ENCODE data around the gene PRKN. TPM values are rescaled to one million over a fixed set of nuclear protein-coding genes. Genes with fewer than 3 reads are reported as not detected.

PRKN gene
- total and polyA plus RNA-seq, 2 donors (not counting 1 experiment from before 2014, with no cell fraction given), result 0.43 to 4.6 TPM

DNA sequence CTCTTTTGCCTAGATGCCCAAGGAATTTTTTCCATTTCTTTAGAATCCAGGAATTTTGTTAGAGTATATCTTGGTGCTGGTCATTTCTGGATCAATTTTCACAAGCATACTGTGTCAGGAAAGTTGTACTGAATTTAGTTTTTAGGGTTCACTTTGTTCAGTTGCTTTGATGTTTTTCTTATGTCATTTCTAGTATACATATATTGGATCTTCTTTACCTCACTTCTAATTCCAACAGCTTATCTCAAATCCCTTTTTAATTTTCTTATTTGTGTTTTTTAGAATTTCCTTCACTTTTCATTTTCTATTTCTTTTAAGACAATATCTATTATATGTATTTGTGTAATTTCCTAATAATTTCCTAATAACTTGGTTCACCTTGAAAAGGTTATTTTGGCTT, 1172.7 kb downstream of the PRKN start:
- Histone ChIP-seq H2AFZ (ENCODE audit: low read length) (no peak overlapping the region), H3K79me2 (ENCODE audit: control insufficient read depth, insufficient read depth, low read length) (no peaks in the 10 kb centered on the region), H3K9me3 (ENCODE audit: control insufficient read depth, insufficient read depth, low read depth, low read length) (no peaks in the 10 kb centered on the region), H3K4me3 (replicated peaks in 1 of 4; ENCODE audit: control extremely low read depth in 1 of 4, insufficient read depth in 1 of 4, low read depth in 3 of 4, low read length in 4 of 4) (no peak overlapping the region), H3K9ac (ENCODE audit: insufficient read depth, low read length) (no peak overlapping the region), H4K20me1 (ENCODE audit: control insufficient read depth, extremely low read depth, insufficient read depth, low read length) (no peaks in the 10 kb centered on the region), H3K27me3 (ENCODE audit: control insufficient read depth, insufficient read depth, low read length) (no peaks in the 10 kb centered on the region), H3K4me1 (ENCODE audit: control insufficient read depth, extremely low read depth, insufficient read depth, low read length) (no peaks in the 10 kb centered on the region), H3K27ac (ENCODE audit: insufficient read depth, low read length) (no peak overlapping the region), H3K4me2 (ENCODE audit: extremely low read depth, insufficient read depth, low read length) (no peak overlapping the region), H3K36me3 (ENCODE audit: control insufficient read depth, insufficient read depth, low read length) (no peaks in the 10 kb centered on the region)
- TF ChIP-seq CTCF (conservative IDR thresholded peaks at IDR 0.05 in 1 of 2, IDR thresholded peaks at IDR 0.05 in 1 of 2; ENCODE audit: low read depth in 1 of 2, low read length in 2 of 2) (no peak), EZH2 (IDR thresholded peaks at IDR 0.05; ENCODE audit: low read length, missing control alignments) (no peak)
- DNase-seq (ENCODE audit: low read depth in 2 of 2), result peak in 1 of 2 donors; percentile 1

- no peaks in the 10 kb centered on the region for H3K4me1 ChIP-seq (ENCODE audit: control insufficient read depth, extremely low read depth, insufficient read depth, low read length)
- peak in 1 of 2 donors; percentile 6 for DNase-seq (ENCODE audit: low read depth in 2 of 2)
- H3K4me2 ChIP-seq (ENCODE audit: extremely low read depth, insufficient read depth, low read length), result no peak overlapping the region
- H3K36me3 ChIP-seq (ENCODE audit: control insufficient read depth, insufficient read depth, low read length), result no peaks in the 10 kb centered on the region
- TF ChIP-seq CTCF (conservative IDR thresholded peaks at IDR 0.05 in 1 of 2, IDR thresholded peaks at IDR 0.05 in 1 of 2; ENCODE audit: low read depth in 1 of 2, low read length in 2 of 2) (no peak), EZH2 (IDR thresholded peaks at IDR 0.05; ENCODE audit: low read length, missing control alignments) (no peak)
- no peaks in the 10 kb centered on the region for H3K79me2 ChIP-seq (ENCODE audit: control insufficient read depth, insufficient read depth, low read length)
- H3K27ac ChIP-seq (ENCODE audit: insufficient read depth, low read length), result no peak overlapping the region
- no peak overlapping the region for H3K4me3 ChIP-seq (replicated peaks in 1 of 4; ENCODE audit: control extremely low read depth in 1 of 4, insufficient read depth in 1 of 4, low read depth in 3 of 4, low read length in 4 of 4)
- no peaks in the 10 kb centered on the region for H3K27me3 ChIP-seq (ENCODE audit: control insufficient read depth, insufficient read depth, low read length)
- no peak overlapping the region for H2AFZ ChIP-seq (ENCODE audit: low read length)
- no peaks in the 10 kb centered on the region for H4K20me1 ChIP-seq (ENCODE audit: control insufficient read depth, extremely low read depth, insufficient read depth, low read length)
- no peak overlapping the region for H3K9ac ChIP-seq (ENCODE audit: insufficient read depth, low read length)
- no peaks in the 10 kb centered on the region for H3K9me3 ChIP-seq (ENCODE audit: control insufficient read depth, insufficient read depth, low read depth, low read length)
These were observed 1177.5 kb downstream of the PRKN start for GRCh38 chr6:161549977-161550655.

DNA sequence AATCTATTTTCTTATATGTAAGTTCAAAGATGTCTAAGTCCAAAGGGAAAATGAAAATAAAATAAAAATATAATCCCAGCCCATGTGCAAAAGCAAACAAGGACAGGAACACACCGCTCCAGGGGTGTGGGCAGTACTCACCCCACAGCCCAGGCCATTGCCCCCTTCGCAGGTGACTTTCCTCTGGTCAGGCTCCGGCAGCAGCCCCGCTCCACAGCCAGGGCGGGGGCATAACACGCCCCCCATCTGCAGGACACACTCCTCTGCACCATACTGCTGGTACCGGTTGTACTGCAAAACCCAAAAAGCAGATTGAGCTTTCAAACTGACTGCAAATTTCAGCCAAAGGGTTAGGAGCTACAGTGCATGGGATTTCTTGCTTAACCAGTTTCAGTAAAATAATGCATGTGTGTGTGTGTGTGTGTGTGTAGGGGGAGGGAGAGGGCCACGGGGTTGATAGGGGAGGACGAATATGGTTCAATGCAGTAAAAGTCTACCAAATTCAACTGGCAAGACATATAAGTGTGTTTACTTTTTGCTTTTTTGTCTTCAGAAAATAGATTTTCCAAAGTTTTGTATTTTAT, 1178.8 kb downstream of the PRKN start:
- no peaks in the 10 kb centered on the region for H3K4me1 ChIP-seq (ENCODE audit: control insufficient read depth, extremely low read depth, insufficient read depth, low read length)
- H3K9me3 ChIP-seq (ENCODE audit: control insufficient read depth, insufficient read depth, low read depth, low read length), result no peaks in the 10 kb centered on the region
- TF ChIP-seq CTCF (conservative IDR thresholded peaks at IDR 0.05 in 1 of 2, IDR thresholded peaks at IDR 0.05 in 1 of 2; ENCODE audit: low read depth in 1 of 2, low read length in 2 of 2) (no peak), EZH2 (IDR thresholded peaks at IDR 0.05; ENCODE audit: low read length, missing control alignments) (no peak)
- H3K27ac ChIP-seq (ENCODE audit: insufficient read depth, low read length), result no peak overlapping the region
- H3K9ac ChIP-seq (ENCODE audit: insufficient read depth, low read length), result no peak overlapping the region
- H3K36me3 ChIP-seq (ENCODE audit: control insufficient read depth, insufficient read depth, low read length), result no peaks in the 10 kb centered on the region
- no peak overlapping the region for H3K4me2 ChIP-seq (ENCODE audit: extremely low read depth, insufficient read depth, low read length)
- no peaks in the 10 kb centered on the region for H4K20me1 ChIP-seq (ENCODE audit: control insufficient read depth, extremely low read depth, insufficient read depth, low read length)
- H3K79me2 ChIP-seq (ENCODE audit: control insufficient read depth, insufficient read depth, low read length), result no peaks in the 10 kb centered on the region
- no peaks in the 10 kb centered on the region for H3K27me3 ChIP-seq (ENCODE audit: control insufficient read depth, insufficient read depth, low read length)
- H2AFZ ChIP-seq (ENCODE audit: low read length), result no peak overlapping the region
- no peak for DNase-seq (ENCODE audit: low read depth in 2 of 2)
- H3K4me3 ChIP-seq (replicated peaks in 1 of 4; ENCODE audit: control extremely low read depth in 1 of 4, insufficient read depth in 1 of 4, low read depth in 3 of 4, low read length in 4 of 4), result no peak overlapping the region

Measured in fibroblast of lung (primary cell).